Loucy (cell line): ENCODE results near the gene ROR1.
A peak's percentile ranks its signal among the peaks of the same experiment; 100 is the strongest.

Source experiments
- H2AFZ ChIP-seq: fragments of 200-600 bp; sonication (generic); 2 replicates; pipeline ENCODE4 v1.6.0; 2016; ENCODE audit warnings: antibody characterized with exemption, mild to moderate bottlenecking, low read length, moderate library complexity
- H3F3A ChIP-seq: fragments of 200-600 bp; 2 replicates; pipeline ENCODE4 v1.6.0; 2016; ENCODE audit warnings: antibody characterized with exemption, low read depth, mild to moderate bottlenecking
- H3K27me3 ChIP-seq: fragments of 200-600 bp; sonication (generic); 2 replicates; pipeline ENCODE4 v1.6.1; 2014; ENCODE audit warnings: low read length, mild to moderate bottlenecking; ENCODE audit not compliant: insufficient read depth, poor library complexity, severe bottlenecking
- H3K36me3 ChIP-seq: fragments of 200-600 bp; sonication (generic); 2 replicates; pipeline ENCODE4 v1.6.1; 2016; ENCODE audit warnings: low read length; ENCODE audit not compliant: insufficient read depth
- H3K4me1 ChIP-seq: fragments of 200-600 bp; sonication (generic); 2 replicates; pipeline ENCODE4 v1.5.1; 2014; ENCODE audit warnings: low read length, mild to moderate bottlenecking; ENCODE audit not compliant: insufficient read depth, poor library complexity, severe bottlenecking
- H3K4me2 ChIP-seq: fragments of 200-600 bp; sonication (generic); 2 replicates; pipeline ENCODE4 v1.6.0; 2014; ENCODE audit warnings: antibody characterized with exemption, low read length, low read depth, mild to moderate bottlenecking; ENCODE audit not compliant: poor library complexity, severe bottlenecking
- H3K4me3 ChIP-seq: fragments of 200-600 bp; sonication (generic); 2 replicates; pipeline ENCODE4 v1.5.1; 2014; ENCODE audit warnings: low read length, mild to moderate bottlenecking, mixed read lengths; ENCODE audit not compliant: poor library complexity, severe bottlenecking
- H3K79me2 ChIP-seq: fragments of 200-600 bp; sonication (generic); 2 replicates; pipeline ENCODE4 v1.6.1; 2014; ENCODE audit warnings: low read length; ENCODE audit not compliant: insufficient read depth
- H3K9ac ChIP-seq: fragments of 200-600 bp; sonication (generic); 2 replicates; pipeline ENCODE4 v1.6.0; 2014; ENCODE audit warnings: mild to moderate bottlenecking, low read depth, low read length, moderate library complexity; ENCODE audit not compliant: poor library complexity, severe bottlenecking
- H3K9me2 ChIP-seq: fragments of 200-600 bp; sonication (generic); replicated peaks from 2 replicates; pipeline ENCODE4 v1.6.1; 2016; ENCODE audit warnings: low read depth, low read length, mixed read lengths
- H3K9me3 ChIP-seq: fragments of 200-600 bp; sonication (generic); 2 replicates; pipeline ENCODE4 v1.6.1; 2014; ENCODE audit warnings: mild to moderate bottlenecking, antibody characterized with exemption, low read length, low read depth; ENCODE audit not compliant: insufficient read depth
- H4K20me1 ChIP-seq: fragments of 200-600 bp; sonication (generic); 2 replicates; pipeline ENCODE4 v1.6.0; 2014; ENCODE audit warnings: antibody characterized with exemption, low read length, mild to moderate bottlenecking; ENCODE audit not compliant: insufficient read depth, poor library complexity, severe bottlenecking
- EZH2phosphoT487 ChIP-seq: fragments of 200-600 bp; IDR thresholded peaks from 2 replicates; pipeline ENCODE4 v1.6.1; 2018; ENCODE audit warnings: antibody characterized with exemption, mild to moderate bottlenecking, moderate library complexity, borderline replicate concordance
- TF ChIP-seq, protein P1 (sequence below): fragments of 200-600 bp; sonication (generic); conservative IDR thresholded peaks from 2 replicates; pipeline ENCODE4 v1.5.1; 2014; ENCODE audit warnings: mild to moderate bottlenecking, antibody characterized with exemption, low read length

The ROR1 gene

GRCh38 chr1:64013395-64013794 lies 239.6 kb downstream of the ROR1 start:
- no peaks in the 10 kb centered on the region for H3F3A ChIP-seq
- no peak overlapping the region for H3K9ac ChIP-seq
- no peaks in the 10 kb centered on the region for H3K9me3 ChIP-seq
- no peak overlapping the region for H2AFZ ChIP-seq
- H4K20me1 ChIP-seq = no peaks in the 10 kb centered on the region
- H3K4me3 ChIP-seq = no peak overlapping the region
- H3K36me3 ChIP-seq = no peaks in the 10 kb centered on the region
- no peaks in the 10 kb centered on the region for H3K9me2 ChIP-seq
- H3K79me2 ChIP-seq = no peaks in the 10 kb centered on the region
- H3K4me1 ChIP-seq = no peaks in the 10 kb centered on the region
- no peak for TF ChIP-seq EZH2phosphoT487
- TF ChIP-seq, protein P1, sequence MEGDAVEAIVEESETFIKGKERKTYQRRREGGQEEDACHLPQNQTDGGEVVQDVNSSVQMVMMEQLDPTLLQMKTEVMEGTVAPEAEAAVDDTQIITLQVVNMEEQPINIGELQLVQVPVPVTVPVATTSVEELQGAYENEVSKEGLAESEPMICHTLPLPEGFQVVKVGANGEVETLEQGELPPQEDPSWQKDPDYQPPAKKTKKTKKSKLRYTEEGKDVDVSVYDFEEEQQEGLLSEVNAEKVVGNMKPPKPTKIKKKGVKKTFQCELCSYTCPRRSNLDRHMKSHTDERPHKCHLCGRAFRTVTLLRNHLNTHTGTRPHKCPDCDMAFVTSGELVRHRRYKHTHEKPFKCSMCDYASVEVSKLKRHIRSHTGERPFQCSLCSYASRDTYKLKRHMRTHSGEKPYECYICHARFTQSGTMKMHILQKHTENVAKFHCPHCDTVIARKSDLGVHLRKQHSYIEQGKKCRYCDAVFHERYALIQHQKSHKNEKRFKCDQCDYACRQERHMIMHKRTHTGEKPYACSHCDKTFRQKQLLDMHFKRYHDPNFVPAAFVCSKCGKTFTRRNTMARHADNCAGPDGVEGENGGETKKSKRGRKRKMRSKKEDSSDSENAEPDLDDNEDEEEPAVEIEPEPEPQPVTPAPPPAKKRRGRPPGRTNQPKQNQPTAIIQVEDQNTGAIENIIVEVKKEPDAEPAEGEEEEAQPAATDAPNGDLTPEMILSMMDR = no peak
- no peak overlapping the region for H3K4me2 ChIP-seq
- H3K27me3 ChIP-seq = no peaks in the 10 kb centered on the region

GRCh38 chr1:64019818-64020217 lies 246.0 kb downstream of the ROR1 start:
- Histone ChIP-seq H3K36me3 (no peaks in the 10 kb centered on the region), H3K9ac (peak overlapping the region; percentile 10), H3K27me3 (no peaks in the 10 kb centered on the region), H3K4me3 (peak overlapping the region; percentile 37), H3K9me2 (no peaks in the 10 kb centered on the region), H3K4me2 (peak overlapping the region; percentile 51), H2AFZ (peak overlapping the region; percentile 91), H3K9me3 (no peaks in the 10 kb centered on the region), H3K4me1 (peaks cover 5% of the 10 kb centered on the region), H3K79me2 (no peaks in the 10 kb centered on the region), H3F3A (no peaks in the 10 kb centered on the region), H4K20me1 (no peaks in the 10 kb centered on the region)
- TF ChIP-seq EZH2phosphoT487 = no peak
- TF ChIP-seq, protein P1 = no peak

DNA sequence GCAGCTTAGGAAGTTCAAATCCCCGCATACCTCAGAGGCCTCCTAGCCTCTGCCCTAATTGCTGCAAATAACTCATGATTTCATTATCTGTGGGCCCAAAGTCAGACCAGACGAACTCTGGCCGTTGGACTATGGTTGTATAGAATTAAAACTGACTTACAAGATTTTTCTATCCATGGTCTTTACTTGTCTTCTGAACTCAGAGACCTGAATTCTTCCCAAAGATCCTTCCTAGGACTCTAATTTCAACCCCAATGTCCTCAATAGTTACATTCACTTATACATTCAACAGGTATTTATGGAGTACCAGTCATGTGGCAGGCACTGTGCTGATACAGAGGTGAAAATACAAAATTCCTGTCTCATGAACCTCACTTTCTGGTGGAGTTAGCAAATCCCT lies 247.2 kb downstream of the ROR1 start:
- no peaks in the 10 kb centered on the region for H3K9me3 ChIP-seq
- H3K79me2 ChIP-seq = no peaks in the 10 kb centered on the region
- H3K27me3 ChIP-seq = no peaks in the 10 kb centered on the region
- no peak overlapping the region for H3K4me3 ChIP-seq
- H3K36me3 ChIP-seq = no peaks in the 10 kb centered on the region
- no peak overlapping the region for H3K4me2 ChIP-seq
- no peaks in the 10 kb centered on the region for H3K9me2 ChIP-seq
- H2AFZ ChIP-seq = no peak overlapping the region
- TF ChIP-seq, protein P1 = no peak
- TF ChIP-seq EZH2phosphoT487 = no peak
- no peaks in the 10 kb centered on the region for H4K20me1 ChIP-seq
- H3K4me1 ChIP-seq = peaks cover 5% of the 10 kb centered on the region
- H3F3A ChIP-seq = no peaks in the 10 kb centered on the region
- no peak overlapping the region for H3K9ac ChIP-seq
